WI38 (cell line): ENCODE measurements around the gene PROS1.

Experiments used
- H3K4me3 ChIP-seq: 2 replicates; pipeline ENCODE4 v1.5.1; 2011; ENCODE audit warnings: low read depth, mild to moderate bottlenecking, control low read depth, low read length
- TF ChIP-seq, protein P1 (sequence below): IDR thresholded peaks from 2 replicates; pipeline ENCODE4 v1.5.1; 2012; ENCODE audit warnings: low read depth, mild to moderate bottlenecking, control low read depth, low read length

PROS1 gene

DNA sequence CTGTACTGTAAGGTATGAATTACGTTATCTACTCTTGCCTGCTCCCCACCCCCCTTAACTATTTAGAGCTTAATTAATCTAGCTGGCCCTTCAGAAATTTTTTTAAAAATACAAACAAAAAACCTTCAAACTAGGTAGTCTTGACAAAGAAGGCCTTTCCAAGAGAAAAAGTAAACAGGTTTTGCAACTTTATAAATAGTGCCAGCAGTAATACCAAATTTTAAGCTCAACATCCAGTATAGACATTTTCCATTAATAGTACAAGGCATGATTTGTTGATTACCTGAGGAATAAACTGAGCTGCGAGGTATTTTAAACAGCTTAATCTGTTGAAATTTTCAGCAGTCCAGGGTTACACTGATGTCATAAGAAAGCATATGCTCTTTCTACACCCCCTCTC lies 34.6 kb upstream of the PROS1 start:
- TF ChIP-seq, protein P1, sequence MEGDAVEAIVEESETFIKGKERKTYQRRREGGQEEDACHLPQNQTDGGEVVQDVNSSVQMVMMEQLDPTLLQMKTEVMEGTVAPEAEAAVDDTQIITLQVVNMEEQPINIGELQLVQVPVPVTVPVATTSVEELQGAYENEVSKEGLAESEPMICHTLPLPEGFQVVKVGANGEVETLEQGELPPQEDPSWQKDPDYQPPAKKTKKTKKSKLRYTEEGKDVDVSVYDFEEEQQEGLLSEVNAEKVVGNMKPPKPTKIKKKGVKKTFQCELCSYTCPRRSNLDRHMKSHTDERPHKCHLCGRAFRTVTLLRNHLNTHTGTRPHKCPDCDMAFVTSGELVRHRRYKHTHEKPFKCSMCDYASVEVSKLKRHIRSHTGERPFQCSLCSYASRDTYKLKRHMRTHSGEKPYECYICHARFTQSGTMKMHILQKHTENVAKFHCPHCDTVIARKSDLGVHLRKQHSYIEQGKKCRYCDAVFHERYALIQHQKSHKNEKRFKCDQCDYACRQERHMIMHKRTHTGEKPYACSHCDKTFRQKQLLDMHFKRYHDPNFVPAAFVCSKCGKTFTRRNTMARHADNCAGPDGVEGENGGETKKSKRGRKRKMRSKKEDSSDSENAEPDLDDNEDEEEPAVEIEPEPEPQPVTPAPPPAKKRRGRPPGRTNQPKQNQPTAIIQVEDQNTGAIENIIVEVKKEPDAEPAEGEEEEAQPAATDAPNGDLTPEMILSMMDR = no peak
- H3K4me3 ChIP-seq = no peak overlapping the region

DNA sequence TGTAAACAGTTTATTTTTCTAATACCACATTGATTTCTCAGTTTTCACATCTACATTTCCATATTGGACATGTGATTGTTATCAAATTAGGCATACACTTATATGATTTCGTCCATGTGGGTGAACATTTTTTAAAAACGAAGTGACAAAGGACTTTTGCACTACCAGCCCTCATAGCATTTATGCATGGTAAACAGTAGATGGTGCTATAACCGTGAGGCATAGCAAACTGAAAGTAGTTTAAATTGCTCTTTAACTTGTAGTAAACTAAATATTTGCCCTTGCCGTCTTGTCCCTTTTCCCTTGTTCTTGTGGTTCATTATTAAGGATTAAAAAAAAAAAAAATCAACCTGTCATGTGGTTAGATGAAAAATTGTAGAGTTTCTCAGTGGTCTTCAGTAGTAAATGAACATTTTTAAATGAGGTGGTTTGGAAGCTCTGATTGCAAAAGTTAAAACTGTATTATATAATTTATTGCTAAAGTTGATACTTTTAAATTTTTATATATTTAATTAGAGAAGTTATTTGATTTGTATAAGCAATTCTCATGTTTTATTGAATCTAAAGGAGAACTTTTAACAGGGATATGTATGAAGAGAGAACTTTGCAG lies 30.7 kb upstream of the PROS1 start:
- TF ChIP-seq, protein P1 = peak; percentile 57; the same call in 1 of the 2 replicates
- peak overlapping the region; percentile 33; the same call in 1 of the 2 replicates for H3K4me3 ChIP-seq

DNA sequence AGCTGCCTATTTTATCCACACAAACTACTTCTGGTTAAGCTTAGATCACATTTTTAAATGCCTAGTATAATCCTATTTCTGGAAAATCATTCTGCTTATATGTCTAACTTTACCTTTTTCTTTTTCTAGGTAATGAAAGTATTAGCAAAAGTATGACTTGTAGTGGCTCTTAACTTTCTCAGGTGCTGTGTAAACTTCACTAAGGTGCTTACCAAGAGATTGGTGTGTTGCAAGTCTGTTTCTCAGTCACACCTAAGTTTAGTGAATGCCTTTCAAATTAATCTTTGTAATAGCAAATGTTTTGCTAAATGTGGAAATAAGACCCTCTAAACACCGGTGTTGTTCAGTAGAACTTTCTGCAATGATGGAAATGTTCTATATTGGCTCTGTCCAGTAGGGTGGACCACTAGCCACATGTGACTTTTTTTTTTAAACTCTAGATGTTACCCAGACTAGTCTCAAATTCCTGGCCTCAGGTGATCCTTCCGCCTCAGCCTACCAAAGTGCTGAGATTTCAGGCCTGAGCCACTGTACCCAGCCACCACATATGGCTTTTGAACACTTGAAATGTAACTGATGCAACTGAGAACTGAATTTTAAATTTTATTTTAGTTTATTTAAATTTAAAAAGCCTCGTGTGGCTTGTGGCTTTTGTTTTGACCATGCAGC lies 28.3 kb upstream of the PROS1 start:
- TF ChIP-seq, protein P1 = no peak
- no peak overlapping the region for H3K4me3 ChIP-seq

DNA sequence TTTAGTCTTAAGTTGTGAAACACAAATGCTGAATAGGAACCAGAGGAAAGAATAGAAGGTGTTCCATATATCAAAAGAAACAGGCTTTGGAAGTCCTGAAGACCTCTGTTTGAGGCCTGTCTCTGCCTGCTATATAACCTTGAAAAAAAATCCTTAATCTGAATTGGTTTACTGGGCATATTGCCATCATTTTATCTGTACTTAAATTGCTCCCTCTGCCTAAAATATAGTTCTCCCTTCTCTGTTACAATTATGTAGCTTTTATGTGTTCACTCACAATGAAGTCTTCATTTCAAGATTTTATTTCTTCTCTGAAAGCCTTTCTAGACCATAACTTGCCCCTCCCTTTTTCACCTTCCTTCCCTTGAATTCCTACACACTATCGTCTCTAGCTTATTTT lies 27.5 kb upstream of the PROS1 start:
- H3K4me3 ChIP-seq = no peak overlapping the region
- TF ChIP-seq, protein P1 = no peak

DNA sequence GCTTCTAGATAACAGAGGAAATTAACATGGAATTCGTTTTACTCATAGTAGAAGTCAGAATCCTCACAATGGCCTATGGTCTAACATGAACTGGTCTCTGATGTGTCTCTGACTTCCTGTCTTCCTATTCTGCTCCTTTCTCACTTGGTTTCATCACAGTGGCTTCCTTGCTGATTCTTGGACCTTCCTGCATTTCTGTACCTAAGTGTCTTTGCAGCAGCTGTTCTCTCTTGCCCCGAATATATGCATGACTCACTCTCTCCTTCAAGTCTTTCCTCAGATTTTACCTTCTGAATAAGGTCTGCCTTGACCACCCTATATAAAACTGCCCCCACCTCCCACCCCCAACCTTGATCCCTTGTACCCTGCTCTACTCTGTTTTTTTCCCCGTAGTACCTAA lies 20.4 kb upstream of the PROS1 start:
- H3K4me3 ChIP-seq = no peak overlapping the region
- TF ChIP-seq, protein P1 = no peak

DNA sequence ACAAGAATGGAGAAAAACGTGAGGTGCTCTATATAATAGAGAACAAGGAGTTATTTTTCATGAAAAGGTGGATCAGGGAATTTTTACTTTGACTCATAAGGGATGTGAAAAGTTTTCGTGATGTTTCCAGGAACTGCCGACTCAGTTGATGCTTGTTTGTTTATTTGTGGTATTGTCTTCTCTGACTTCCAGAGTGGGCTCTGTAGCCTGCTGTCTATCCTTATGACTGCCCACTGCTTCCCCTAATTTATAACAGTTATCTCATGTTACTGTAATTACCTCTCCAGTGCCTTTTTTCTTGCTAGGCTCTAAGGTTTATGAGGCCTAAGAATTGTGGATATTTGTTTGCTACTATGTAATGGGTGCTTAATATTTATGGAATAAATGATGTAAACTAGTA lies 18.5 kb upstream of the PROS1 start:
- TF ChIP-seq, protein P1 = no peak
- no peak overlapping the region for H3K4me3 ChIP-seq

DNA sequence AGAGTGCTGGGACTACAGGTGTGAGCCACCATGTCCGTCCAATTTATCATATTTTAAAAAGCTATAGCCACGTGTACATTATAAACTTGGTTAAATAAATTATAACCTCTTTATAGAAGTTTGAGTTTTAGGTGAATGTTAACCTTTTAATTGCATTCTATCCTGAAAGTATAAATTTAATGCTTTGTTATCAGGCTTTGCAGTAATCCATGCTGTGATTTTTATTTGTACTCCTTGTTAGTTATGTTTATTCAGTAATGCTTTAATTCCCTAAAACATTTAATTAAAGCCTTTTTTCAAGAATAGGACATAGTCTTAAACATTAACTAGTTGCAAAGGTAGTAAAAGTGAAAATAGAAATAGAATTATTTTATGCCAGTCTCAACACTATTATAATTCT lies 17.9 kb upstream of the PROS1 start:
- H3K4me3 ChIP-seq = no peak overlapping the region
- TF ChIP-seq, protein P1 = no peak
